GM19328 (cell line): ENCODE measurements around the gene CAMK2N1.
"Not testable (repeated sequence)": the region's sequence is repeated elsewhere in the genome, so short reads cannot be mapped to it uniquely, and the experiment has no call there.

ENCODE experiments used
- ATAC-seq: cut with Tn5 transposase; IDR thresholded peaks from one replicate; pipeline ENCODE4 v1.9.1; 2021; ENCODE audit warnings: mild to moderate bottlenecking, moderate library complexity; ENCODE audit not compliant: unreplicated experiment

Gene CAMK2N1

DNA sequence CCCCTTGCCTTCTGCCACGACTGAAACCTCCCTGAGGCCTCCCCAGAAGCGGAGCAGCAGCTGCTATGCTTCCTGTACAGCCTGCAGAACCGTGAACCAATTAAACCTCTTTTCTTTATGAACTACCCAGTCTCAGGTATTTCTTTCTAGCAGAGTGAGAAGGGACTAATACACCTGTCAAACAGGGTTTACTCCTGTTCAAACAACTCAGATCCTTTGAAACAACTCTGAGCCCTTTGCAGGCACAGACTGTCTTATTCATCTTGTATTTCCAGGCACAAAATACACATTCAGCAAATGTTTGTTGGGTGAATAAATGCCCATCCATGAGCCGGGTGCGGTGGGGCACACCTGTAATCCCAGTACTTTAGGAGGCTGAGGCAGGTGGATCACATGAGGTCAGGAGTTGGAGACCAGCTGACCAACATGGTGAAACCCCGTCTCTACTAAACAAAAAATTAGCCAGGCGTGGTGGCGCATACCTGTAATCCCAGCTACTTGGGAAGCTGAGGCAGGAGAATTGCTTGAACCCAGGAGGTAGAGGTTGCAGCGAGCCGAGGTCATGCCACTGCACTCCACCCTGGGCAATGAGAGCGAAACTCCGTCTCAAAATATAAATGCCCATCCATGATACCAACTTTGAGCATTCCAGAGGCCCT lies 10.8 kb upstream of the CAMK2N1 start:
- not testable (repeated sequence) for ATAC-seq

DNA sequence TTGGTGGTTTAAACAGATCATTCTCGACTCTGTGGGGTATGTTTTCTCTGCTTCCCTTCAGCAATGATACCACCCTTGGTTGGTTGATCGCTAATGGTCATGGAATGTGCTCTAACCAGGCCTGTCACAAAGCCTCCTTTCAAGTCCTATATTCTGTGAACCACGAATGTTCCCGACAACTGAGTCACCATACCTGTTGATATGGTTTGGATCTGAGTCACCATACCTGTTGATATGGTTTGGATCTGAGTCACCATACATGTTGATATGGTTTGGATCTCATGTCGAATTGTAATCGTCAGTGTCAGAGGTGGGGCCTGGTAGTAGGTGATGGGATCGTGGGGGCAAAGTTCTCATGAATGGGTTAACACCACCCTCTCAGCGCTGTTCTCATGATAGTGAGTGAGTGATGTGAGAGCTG lies 10.2 kb upstream of the CAMK2N1 start:
- ATAC-seq, result no peak

DNA sequence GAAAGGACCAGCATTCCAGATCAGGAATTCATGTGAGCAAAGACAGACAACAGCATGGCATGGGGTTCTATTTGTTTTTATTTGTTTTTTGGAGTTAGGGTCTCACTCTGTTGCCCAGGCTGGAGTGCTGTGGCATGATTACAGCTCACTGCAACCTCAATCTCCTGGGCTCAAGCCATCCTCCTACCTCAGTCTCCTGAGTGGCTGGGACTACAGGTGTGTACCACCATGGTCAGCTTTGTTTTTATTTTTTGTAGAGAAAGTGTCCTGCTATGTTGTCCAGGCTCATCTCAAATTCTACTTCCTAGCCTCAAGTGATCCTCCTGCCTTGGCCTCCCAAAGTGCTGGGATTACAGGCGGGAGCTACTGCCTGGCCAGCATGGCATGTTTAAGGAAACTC lies 9.7 kb upstream of the CAMK2N1 start:
- ATAC-seq, result no peak

DNA sequence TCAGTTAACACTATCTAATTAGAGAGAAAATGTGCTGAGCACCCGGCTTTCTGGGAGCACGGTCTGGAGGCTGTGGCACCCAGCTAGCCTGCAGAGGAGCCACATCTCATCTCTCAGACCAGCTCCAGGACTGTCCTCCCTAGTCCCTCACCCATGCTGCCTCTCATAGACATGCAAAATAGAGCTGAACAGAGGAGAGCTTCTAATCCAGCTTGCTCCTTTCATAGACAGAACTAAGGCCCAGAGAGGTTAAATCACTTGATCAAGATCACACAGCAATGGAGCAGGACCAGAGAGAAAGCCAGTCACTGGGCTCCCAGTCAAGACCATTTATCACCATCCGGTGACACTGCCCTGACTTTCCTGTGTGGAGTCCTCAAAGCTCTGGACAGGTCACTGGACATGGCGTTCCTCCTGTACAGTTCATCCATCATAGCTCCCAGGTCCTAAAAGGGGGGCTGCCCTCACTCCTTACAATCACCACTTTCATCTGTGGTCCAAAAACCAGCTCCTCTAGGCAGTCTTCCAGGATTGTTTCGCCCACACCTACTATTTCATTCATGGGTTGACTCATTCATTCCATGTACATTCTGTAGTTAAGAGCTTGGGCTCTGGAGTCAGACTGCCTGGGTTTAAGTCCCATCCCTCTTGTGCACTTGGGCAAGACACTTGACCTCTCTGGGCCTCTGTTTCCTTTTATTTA lies 8.8 kb upstream of the CAMK2N1 start:
- ATAC-seq, result no peak

DNA sequence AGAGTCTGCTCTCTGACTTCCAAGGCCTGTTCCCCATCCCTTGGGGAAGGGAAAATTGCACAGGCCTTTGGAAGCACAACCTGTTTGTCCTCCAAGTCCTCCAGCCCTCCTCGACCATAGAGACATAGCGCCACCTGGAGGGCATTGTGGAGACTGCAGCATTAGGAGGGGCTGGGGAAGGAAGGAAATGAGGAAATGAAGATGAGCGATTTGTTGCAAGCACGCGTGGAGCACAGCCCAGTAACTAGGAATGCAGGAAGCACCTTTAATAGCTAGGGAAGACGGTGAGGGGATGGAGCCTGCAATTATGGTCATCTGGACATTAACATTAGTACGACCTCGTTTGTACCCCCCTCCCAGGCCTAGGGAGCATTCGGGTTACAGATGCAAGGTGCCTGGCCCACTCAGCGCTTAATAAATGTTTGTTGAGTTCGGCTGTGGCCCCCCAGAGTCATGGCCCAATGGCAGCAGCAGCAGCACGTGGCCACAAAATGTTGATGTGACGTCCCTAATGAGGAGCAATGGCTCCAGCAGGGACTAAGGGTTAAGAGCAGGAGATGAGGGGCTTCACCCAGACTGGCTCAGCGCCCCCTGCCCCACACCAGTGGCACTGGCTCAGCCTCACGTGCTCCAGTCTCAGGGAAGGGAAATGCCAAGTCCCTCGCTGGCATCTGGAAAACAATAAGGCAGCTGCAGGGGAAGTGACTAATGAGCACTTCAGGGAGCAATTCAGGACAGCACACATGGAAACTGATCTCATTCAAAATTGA lies 8.0 kb upstream of the CAMK2N1 start:
- no peak for ATAC-seq

DNA sequence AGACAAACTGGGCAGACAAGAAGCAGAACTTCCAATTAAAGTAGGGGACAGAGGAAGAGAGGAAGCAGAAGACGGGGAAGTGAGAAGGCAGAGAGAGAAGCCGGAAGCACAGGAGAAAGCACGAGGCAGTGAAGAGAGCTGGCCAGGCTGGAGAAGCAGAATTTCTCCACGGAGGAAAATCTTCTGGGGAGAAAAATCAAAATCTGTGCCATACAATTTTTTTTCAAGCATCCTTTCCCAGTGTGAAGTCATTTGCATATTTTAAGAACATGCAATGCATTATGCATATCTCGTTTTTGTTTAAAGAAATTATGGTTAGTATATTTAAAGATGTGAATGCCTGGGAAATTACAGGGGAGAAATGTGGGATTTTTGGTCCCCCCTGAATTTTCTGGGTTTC lies 7.3 kb upstream of the CAMK2N1 start:
- no peak for ATAC-seq

DNA sequence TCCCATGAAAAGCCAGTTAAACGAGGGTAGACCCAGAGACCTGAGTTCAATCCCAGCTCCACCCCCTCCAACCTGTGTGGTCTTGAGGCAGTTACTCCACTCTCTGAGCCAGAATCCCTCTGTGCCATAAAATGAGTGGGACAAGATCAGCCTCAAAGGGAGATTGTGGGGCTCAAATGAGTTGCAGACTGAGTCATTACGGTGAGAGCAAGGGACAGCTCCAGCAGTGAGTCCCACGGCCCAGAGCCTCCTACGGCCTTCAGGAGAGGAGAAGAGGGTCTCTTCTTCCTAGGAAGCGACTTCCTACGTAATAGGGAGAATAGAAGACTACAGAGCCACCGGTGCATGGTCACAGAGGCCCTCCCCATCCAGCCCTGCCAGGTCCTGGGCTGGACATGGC lies 6.7 kb upstream of the CAMK2N1 start:
- no peak for ATAC-seq

DNA sequence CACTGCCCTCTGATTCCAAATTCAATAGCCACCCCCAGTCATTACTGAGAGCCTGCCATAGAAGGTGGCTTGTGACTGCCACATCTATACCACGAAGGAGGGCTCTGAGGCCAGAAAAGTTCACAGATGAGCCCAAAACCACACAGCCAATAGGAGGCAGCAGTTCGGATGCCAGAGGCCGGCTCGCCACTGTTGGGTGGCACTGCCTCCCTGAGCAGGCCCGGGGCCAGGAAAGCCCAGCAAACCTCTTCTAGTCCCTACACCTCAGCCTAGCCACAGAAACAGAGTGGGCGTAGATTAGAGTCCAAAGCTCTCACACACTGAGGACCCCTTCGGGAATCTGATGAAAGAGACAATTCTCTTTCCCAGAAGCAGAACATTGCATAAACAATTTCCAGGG lies 5.9 kb upstream of the CAMK2N1 start:
- ATAC-seq, result no peak

DNA sequence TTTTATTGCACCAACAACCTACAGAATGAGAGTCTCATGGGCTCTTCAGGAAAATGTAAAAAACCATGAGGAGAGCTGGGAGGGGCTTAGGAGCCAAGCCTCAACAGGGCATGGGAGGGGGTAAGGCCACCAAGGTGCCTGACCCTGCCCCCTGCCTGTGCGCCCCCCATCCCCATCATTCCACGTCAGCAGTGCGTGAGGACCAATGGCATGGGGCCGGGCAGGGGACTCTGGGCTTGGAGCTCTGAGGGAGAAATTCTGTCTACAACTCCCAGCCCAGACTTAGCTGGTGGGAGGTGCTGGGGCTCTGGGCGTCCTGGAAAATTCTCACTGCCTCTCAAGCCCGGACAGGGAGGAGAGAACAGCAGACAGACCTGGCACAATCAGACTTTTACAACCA lies 5.2 kb upstream of the CAMK2N1 start:
- no peak for ATAC-seq

DNA sequence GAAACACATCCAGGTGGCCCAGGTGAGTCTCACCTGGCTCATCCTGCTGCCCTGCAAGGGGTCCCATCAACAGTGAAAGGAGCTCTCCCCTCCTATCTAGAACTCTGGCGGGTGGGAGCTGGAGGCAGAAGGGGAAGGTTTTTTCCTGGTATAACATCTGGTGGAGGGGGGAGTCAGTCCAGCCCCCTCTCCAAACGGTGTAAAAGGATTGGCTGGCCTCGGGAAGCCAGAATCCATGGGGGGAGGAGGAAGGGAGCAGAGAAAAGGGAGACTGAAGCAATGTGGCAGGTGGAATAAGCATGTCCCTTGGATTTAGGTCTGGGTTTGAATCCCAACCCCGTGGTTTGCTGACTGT lies 1.2 kb upstream of the CAMK2N1 start:
- ATAC-seq, result no peak

DNA sequence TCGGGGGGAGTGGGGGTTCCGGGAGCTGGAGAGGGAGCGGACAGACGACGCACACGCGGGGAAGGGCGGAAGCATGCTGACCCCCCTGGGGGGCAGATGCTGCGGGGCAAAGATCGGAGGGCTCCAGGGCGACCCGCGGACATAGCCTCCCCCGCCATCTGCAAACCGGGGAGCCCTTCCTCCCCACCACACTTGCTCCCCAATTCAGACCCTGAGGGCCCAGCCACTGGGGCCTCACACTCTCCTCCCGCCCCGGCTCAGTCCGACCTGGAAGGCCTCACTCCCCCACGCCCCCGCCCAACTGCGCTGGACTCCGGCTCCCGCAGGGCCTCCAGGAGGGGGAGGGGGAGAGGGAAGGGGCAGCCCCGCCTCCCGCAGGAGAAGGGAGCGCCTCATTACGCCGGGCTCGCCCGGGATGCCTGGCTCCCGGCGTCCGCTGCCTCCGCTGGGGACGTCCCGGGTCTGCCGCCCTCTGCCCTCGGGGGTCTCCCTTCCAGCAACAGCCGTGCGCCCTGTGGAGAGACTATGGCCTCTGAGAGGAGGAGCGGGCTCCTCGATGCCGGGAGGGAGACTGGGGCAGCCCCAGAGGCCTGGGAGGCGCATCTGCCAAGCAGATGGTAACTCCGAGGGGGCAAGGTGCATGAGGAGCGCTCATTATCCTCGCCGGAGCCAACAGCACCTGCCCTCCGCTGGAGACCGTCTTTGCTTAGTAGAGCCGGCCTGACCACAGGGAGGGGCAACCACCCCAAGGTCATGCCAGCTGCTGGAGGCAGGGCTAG lies 636 bp upstream of the CAMK2N1 start:
- no peak for ATAC-seq

DNA sequence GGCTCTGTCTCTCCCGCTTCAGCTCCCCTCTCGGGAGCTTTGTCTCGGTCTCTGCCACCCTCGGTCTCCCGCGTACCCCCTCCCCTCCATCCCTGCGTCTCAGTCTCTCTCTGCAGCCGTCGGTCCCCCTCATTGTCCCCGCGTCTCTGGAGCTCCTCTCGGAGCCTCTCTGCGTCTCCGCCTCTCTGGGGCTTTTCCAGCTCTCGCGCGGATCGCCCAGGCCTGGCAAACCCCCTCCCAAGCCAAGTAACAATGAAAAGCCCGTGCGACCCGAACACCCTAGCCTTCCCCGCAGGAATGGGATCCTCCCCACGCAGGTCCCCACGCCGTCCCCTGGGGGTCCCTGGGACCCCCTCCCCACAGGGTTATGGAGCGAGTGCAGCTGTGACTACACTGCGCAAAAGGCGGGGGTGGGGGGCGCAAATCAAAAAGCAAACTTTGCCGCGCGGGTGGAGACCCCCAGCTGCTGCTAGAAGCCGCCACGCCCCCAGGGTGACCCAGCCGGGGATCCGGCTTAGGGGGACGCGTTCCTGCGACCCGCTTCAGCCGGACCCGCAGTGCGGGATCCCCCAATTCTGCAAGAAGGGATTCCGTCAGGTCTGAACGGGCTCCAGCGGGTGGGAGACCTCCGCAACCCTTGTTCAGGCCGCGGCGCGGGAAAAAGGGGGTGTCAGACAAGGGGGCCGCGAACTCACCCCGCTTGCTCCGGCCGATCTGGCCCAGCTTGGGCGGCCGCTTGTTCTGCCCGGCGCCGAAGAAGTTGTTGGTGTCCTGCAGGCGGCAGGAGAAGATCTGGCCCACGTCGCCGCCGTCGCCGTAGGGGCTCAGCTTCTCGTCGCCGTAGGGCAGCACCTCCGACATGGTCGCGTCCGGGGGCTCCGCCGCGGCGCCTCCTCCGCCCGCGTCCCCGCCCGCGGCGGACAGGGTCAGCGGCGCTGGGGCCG lies 1.2 kb downstream of the CAMK2N1 start:
- ATAC-seq, result no peak

DNA sequence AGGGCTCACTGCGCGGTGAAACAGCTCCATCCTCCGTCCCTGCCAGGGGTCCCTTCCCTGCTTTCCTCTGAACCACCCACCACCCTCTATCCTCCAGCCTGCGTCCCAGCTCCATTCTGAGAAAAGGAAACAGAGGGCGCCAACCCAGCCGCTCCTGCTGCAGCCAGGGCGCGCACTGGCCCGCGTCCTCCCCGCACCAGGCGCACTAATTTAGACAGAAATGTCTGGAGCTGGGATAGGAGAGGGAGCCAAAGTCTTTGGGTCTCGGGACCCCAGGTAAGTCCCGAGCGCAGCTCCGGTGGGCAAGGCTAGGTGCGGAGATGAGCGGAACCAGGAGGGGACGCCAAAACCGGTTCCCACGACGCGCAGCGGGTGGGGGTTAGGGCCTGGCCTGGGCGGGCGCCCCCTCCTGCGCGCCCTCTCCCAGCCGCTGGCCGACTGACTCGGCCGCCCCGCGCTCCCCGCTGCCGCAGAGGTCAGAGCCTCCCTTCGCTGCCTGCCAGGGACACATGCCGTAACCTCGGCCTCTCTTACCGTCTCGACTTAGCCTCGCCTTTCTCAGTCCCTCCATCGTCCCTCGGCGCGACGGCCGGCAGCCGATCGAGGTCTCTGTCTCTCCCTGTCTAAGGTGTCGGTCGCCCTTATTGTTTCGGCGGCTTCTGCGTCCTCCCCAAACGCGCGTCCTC lies 2.0 kb downstream of the CAMK2N1 start:
- no peak for ATAC-seq

DNA sequence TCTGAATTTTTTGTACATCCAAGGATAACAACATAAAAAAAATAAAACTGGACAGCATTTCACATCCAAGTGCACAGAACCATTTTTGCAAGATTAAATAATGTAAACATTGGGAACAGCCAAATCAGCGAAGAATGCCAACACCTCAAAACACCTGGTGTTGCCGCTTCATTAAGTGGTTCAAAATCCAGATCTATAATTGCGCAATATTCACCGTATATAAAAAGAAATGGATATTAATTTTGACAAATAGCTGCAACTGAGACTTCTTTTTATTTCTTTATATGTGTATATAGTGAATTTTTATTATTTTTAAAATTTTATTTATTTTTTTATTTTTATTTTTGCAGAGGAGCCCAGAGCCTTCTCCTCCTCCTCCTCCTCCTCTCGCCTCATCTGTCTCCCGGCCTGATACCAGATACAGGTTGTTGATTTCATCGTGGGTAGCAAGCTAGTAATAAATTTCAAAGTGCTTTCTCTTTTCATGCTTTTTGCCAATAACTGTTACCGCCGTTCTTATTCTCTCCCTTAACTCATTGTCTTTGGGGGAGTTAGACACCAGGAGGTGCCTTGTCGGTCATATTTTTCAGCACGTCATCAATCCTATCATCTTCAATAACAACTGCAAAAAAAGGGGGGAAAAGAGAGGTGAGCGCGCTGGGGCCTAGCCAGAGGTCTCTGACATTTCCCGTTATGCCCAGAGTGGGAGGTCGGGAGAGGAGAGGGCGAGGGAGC lies 2.7 kb downstream of the CAMK2N1 start:
- ATAC-seq, result no peak

DNA sequence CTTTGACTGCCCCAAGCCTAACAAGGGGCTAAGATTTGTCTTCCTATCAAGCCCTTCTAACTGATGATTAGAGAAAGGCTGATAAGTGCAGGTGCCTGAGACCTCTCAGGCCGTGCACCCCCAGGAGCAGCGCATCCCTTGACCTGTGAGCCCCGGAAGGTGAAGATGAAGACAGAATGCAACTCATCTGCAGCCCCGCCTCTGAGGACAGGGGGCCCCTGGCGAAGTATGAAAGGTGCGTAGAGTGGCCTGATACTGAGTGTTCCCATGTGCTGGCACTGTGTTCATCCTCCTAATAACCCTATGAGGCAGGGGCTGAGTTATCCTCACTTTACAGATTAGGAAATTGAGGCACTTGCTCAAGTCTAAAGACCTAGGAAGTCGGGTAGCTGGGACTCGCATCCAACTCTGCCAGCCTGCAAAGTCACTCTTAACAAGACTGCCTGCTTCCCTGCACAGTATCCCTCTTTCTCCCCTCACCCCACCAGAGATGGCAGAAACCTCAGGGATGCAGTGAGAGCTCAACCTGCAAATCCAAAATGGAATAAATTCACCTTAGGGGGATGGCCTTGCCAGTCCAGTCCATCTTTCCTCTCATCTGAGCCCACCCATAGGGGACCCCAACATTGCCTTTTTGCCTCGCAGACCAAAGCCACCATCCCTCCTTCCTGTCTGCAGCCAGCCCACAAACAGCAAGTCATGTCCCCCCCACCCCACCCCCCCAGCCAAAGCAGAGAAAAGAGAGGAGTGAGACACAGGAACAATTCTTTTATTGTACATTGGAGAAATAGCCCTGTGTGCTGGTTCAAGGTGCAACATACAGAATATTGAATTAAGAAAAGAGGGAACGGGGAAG lies 4.1 kb downstream of the CAMK2N1 start:
- no peak for ATAC-seq

DNA sequence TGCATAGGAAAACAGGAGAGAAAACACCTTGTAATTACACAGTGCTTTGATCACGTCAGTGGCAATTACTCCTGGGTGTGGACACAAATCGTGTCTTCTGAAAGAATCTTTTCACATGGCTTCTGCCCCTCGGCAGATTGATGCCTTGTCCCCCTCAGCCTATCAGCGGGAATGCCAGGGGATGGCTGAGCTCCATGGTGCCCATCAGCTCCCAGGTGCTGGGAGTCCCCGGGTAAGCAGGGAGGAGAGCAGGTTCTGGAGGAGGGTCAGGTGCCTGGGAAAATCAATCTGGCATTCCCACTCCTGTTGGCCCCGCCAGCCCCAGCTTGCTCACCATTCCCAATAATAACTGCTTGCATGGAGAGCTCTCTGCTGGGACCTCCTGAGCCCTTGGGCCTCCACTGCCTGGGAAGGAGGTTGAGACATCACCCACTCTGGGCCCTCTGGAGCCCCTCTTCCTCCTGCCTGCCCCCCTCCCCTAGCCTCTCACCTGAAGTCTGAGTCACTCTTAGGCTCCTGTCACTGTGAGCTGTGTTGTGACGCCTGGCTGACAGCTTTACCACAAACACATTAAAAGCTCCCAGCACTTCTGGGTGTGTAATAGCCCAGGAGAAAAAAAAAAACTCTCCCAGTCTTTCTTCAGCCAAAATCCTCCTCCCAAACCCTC lies 4.9 kb downstream of the CAMK2N1 start:
- ATAC-seq, result no peak

DNA sequence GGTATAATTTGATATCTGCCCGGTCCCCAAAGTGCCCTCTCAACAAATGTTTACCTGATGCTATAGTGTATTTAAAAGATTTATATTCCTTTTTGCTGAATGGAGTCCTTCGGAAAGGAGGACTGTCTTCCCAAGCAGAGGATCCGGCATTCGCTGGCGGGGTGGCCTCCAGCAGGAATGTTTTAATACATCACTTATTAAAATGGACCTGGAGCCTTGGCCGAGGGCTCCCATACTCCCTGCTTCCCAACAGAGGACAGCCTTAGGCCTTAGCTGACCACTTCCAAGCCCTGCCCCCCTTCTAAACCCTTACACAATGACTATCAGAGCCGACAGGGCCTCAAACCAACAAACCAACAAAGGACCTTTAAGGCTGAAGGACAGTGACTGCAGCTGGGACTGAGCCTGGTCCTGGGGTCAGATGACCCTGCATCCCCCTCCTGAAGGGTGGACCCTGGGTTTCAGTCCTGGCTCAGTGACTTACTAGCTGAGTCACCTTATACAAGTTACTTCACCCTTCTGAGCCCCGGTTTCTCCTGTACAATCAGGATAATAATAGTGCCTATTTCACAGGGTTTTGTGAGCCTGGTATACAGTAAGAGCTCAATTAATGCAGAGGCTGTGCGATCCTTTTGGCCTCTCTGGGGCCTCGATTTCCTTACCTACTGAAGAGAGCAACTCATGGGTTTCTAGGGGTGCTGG lies 5.6 kb downstream of the CAMK2N1 start:
- no peak for ATAC-seq
